ENCODE results near the gene DHX57. TPM values are rescaled to one million over a fixed set of nuclear protein-coding genes. Genes with fewer than 3 reads are reported as not detected.

Gene DHX57
- polyA plus RNA-seq, 1 donor from 2014 or later, result 44.0 TPM

DNA sequence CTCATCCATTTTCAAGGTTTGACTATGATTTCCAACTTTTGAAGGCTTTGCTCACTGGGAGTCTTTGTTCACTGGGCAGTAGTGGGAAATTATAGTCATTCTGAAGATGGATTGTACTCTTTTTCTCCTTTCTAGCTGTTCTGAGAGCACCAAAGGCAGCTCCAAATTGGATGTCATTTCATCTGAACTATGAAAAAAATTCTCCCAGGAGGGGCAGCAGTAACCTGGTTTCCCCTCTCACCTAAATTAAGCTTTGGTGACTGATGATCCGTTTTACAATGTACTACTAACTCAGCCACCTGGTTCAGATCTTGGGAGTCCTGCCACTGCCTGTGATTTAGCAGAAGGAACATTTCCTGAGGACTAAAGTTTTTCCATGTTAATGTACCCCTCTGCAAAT is 31.5 kb upstream of the DHX57 start:
- no peaks in the 10 kb centered on the region for H3K27me3 ChIP-seq (ENCODE audit: insufficient read depth, low read depth, low read length)
- H3K9ac ChIP-seq (ENCODE audit: low read length), result no peak overlapping the region
- H4K20me1 ChIP-seq (ENCODE audit: insufficient read depth), result no peaks in the 10 kb centered on the region
- no peaks in the 10 kb centered on the region for H3K9me3 ChIP-seq (ENCODE audit: low read length)
- no peaks in the 10 kb centered on the region for H3K36me3 ChIP-seq (ENCODE audit: insufficient read depth, low read length)
- no peaks in the 10 kb centered on the region for H3K9me2 ChIP-seq (ENCODE audit: insufficient read depth, low read length)
- no peak overlapping the region for H2AFZ ChIP-seq (ENCODE audit: low read depth, low read length)
- H3K4me3 ChIP-seq (ENCODE audit: low read length), result no peak overlapping the region
- H3K4me2 ChIP-seq (ENCODE audit: low read length), result no peak overlapping the region
- no peaks in the 10 kb centered on the region for H3K79me2 ChIP-seq (replicated peaks; ENCODE audit: insufficient read depth, low read length)
- TF ChIP-seq TAF1 (IDR thresholded peaks at IDR 0.05; ENCODE audit: low read depth), result no peak
- no peak for TF ChIP-seq SMC3 (conservative IDR thresholded peaks at IDR 0.05; ENCODE audit: poor library complexity)
- TF ChIP-seq RAD21 (conservative IDR thresholded peaks at IDR 0.05), result no peak
- no peak for TF ChIP-seq EP300 (conservative IDR thresholded peaks at IDR 0.05; ENCODE audit: poor library complexity, severe bottlenecking)
- TF ChIP-seq MXI1 (conservative IDR thresholded peaks at IDR 0.05; ENCODE audit: poor library complexity, severe bottlenecking), result no peak
- TF ChIP-seq CTCF (IDR thresholded peaks at IDR 0.05; ENCODE audit: poor library complexity, severe bottlenecking), result no peak
- no peak for TF ChIP-seq REST (IDR thresholded peaks at IDR 0.05; ENCODE audit: borderline replicate concordance)
- no peak for TF ChIP-seq EZH2 (IDR thresholded peaks at IDR 0.05; ENCODE audit: borderline replicate concordance, insufficient read depth, low read length, poor library complexity, severe bottlenecking)
- TF ChIP-seq POLR2AphosphoS5 (IDR thresholded peaks at IDR 0.05), result no peak
- H3K27ac ChIP-seq (ENCODE audit: low read length), result no peak overlapping the region
- no peaks in the 10 kb centered on the region for H3F3A ChIP-seq (ENCODE audit: insufficient read depth, low read length, poor library complexity, severe bottlenecking)

GRCh38 chr2:38905251-38905650 is 29.5 kb upstream of the DHX57 start:
- Histone ChIP-seq H3K9me3 (ENCODE audit: low read length) (no peaks in the 10 kb centered on the region), H3K9me2 (ENCODE audit: insufficient read depth, low read length) (no peaks in the 10 kb centered on the region), H3K4me2 (ENCODE audit: low read length) (no peak overlapping the region), H3K27me3 (ENCODE audit: insufficient read depth, low read depth, low read length) (no peaks in the 10 kb centered on the region), H4K20me1 (ENCODE audit: insufficient read depth) (no peaks in the 10 kb centered on the region), H3K36me3 (ENCODE audit: insufficient read depth, low read length) (no peaks in the 10 kb centered on the region), H3K4me3 (ENCODE audit: low read length) (no peak overlapping the region), H2AFZ (ENCODE audit: low read depth, low read length) (no peak overlapping the region), H3K79me2 (replicated peaks; ENCODE audit: insufficient read depth, low read length) (no peaks in the 10 kb centered on the region), H3K9ac (ENCODE audit: low read length) (no peak overlapping the region), H3K27ac (ENCODE audit: low read length) (no peak overlapping the region), H3F3A (ENCODE audit: insufficient read depth, low read length, poor library complexity, severe bottlenecking) (no peaks in the 10 kb centered on the region)
- TF ChIP-seq EP300 (conservative IDR thresholded peaks at IDR 0.05; ENCODE audit: poor library complexity, severe bottlenecking) (no peak), TAF1 (IDR thresholded peaks at IDR 0.05; ENCODE audit: low read depth) (no peak), EZH2 (IDR thresholded peaks at IDR 0.05; ENCODE audit: borderline replicate concordance, insufficient read depth, low read length, poor library complexity, severe bottlenecking) (no peak), RAD21 (conservative IDR thresholded peaks at IDR 0.05) (no peak), SMC3 (conservative IDR thresholded peaks at IDR 0.05; ENCODE audit: poor library complexity) (no peak), MXI1 (conservative IDR thresholded peaks at IDR 0.05; ENCODE audit: poor library complexity, severe bottlenecking) (no peak), REST (IDR thresholded peaks at IDR 0.05; ENCODE audit: borderline replicate concordance) (no peak), CTCF (IDR thresholded peaks at IDR 0.05; ENCODE audit: poor library complexity, severe bottlenecking) (no peak), POLR2AphosphoS5 (IDR thresholded peaks at IDR 0.05) (no peak)
